ENCODE data around the gene MEGF10.

- TF ChIP-seq CTCF (conservative IDR thresholded peaks at IDR 0.05; ENCODE audit: low read length) = no peak
- TF ChIP-seq EZH2phosphoT487 (IDR thresholded peaks at IDR 0.05; ENCODE audit: borderline replicate concordance, low read depth, low read length) = no peak
These were observed 115.9 kb downstream of the MEGF10 start for GRCh38 chr5:127406326-127407121.

Measured in OCI-LY7 (cell line).